NCI-H187 treated with DMSO at 0.1 percent for 48 hours (cell line): ENCODE results near the gene ADIPOR2.

Experiments used
- DNase-seq: peaks from one replicate; lab custom pipeline; 2025; lab: John Stamatoyannopoulos, UW

The ADIPOR2 gene, protein sequence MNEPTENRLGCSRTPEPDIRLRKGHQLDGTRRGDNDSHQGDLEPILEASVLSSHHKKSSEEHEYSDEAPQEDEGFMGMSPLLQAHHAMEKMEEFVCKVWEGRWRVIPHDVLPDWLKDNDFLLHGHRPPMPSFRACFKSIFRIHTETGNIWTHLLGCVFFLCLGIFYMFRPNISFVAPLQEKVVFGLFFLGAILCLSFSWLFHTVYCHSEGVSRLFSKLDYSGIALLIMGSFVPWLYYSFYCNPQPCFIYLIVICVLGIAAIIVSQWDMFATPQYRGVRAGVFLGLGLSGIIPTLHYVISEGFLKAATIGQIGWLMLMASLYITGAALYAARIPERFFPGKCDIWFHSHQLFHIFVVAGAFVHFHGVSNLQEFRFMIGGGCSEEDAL

DNA sequence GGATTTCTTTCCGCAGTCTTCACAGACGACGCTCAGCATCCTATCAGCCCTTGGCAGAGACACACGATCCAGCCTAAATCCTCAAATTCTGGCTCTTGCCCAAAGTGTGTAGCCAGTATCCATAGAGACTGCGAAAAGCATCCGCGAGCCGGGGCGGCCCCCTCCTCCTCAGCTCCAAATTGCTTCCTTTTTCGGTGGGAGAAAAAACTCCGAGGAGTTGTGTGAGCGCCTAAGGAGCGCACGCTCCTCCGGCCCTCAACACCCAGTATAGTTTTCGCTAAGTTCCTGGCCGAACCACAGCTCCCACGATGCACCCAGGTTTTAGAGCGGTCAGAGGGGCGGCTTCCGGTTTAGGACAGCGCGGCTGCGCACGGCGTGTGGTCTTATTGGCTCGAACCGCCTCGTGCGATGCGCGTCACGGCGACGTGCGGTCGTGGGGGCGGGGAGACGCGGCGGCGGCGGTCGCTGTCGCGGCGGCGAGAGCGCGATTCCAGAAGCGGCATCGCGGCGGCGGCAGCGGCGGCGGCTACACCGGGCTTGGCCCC is at the start of gene ADIPOR2:
Gene ADIPOR2 (plus strand): TSS at position 493 of the 545 bp plus-strand sequence. CDS start 63,274 bp downstream, outside the sequence.
- DNase-seq = peak; percentile 75

DNA sequence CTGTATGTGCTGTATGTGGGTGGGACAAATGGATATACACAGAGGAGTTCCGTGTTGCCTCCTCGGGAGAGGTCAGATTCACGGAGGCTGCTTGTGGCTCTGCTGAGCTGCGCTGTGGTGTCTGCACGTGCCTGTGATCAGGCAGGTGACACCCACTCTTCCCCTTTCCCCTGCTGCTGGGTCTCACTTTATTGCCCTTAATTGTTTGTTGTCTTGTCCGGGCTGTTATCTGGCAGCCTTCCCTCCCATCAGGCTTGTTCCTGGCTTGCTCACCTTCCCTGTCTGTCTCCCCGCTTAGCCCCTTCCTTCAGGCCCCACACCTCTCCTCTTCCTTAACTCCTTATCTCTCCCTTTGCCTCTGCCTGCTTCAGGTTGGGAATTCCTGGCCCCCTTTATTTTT is 48.4 kb upstream of the ADIPOR2 start:
- DNase-seq = no peak

DNA sequence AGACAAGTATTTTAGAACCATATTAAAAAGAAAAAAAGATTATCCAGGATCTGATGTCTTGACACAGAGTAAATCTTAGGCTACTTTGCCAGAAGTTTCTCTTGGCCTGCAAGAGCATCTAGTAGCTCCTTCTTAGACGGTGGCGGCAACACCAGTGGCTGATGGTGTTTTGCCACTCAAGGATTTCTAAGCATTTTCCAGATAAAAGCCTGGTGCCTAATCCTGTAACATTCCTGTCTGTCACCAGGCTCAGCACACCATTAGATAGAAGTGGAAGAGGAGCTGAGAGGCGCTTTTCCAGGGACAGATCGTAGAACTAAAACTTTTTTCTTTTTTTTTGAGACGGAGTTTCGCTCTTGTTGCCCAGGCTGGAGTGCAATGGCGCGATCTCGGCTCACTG is 47.8 kb upstream of the ADIPOR2 start:
- no peak for DNase-seq

DNA sequence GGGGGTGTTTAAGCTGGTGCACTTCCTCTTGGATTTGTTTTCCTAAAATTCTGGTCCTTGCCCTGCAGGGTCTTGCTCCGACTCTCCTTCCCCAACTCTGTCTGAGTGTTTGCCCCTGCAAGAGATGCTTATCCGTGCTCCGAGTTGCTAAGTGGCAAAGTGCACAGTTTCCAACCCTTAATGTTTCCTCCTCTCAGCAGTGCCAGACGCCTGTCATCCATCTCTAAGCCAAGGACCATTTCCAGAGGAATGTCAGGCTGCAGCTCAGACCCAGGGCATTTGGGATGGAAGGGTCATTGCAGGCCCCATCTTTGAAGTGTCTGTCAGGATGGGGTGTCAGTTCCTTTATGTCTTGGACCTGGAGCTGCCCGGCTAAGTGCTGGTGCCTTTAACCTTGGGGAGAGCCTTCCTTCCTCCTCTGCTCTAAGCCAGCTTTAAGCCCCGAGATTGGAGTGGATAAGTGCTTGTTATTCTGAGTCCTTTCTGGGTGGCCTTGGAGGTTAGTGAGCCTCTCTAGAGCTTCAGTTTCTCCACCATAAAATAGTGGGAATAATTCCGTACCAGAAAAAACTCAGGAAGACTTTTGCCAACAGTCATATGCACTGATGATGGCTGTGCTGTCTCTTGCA is 46.9 kb upstream of the ADIPOR2 start:
- no peak for DNase-seq

DNA sequence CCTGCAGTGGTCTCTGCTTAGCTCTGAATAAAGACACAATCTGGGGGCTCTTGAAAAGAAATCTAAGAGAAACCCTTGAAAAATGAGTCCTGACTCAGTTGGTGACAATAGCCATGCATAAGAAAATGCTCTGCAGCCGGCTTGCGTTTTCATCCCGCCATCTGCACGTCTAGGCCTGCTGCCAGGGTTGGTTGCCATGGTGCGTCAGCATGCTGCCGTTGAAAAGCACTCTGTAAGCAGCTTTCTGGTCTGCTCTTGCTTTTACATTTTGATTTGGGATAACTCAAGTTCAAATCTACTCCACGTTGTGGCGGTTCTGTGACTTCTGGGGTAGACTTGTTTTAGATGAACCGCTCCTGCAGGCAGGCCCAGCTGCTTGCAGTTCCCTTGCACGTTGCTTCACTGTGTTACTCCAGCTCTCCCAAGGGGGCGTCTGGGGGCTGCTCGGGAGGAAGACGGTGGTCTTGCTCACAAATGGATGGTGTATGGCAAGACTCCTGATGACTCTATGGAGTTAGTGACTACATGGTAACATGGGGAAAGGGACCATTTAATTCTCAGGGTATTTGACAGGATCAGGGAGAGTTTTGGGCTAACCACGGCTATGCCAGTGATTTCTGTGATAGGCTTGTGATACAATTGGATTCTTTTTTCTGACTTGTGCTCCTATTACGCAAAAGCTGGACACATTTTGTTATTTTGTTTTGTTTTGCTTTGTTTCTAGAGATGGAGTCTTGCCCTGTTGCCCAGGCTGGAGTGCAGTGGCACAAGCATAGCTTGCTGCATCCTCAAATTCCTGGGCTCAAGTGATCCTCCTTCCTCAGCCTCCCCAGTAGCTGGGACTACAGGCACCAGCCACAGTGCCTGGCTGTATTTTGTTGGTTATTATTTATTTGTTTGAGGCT is 46.1 kb upstream of the ADIPOR2 start:
- no peak for DNase-seq

DNA sequence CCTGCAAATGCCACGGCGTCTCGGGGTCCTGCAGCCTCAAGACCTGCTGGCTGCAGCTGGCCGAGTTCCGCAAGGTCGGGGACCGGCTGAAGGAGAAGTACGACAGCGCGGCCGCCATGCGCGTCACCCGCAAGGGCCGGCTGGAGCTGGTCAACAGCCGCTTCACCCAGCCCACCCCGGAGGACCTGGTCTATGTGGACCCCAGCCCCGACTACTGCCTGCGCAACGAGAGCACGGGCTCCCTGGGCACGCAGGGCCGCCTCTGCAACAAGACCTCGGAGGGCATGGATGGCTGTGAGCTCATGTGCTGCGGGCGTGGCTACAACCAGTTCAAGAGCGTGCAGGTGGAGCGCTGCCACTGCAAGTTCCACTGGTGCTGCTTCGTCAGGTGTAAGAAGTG is 45.1 kb upstream of the ADIPOR2 start:
- DNase-seq = no peak

DNA sequence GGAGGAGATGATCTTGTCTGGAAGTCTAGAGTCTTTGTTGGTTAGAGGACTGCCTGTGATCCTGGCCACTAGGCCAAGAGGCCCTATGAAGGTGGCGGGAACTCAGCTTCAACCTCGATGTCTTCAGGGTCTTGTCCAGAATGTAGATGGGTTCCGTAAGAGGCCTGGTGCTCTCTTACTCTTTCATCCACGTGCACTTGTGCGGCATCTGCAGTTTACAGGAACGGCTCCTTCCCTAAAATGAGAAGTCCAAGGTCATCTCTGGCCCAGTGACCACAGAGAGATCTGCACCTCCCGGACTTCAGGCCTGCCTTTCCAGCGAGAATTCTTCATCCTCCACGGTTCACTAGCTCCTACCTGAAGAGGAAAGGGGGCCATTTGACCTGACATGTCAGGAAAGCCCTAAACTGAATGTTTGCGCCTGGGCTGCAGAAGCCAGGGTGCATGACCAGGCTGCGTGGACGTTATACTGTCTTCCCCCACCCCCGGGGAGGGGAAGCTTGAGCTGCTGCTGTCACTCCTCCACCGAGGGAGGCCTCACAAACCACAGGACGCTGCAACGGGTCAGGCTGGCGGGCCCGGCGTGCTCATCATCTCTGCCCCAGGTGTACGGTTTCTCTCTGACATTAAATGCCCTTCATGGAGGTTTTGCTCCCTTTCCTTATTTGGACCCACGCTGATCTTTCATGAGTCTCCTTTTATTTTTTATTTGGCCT is 44.1 kb upstream of the ADIPOR2 start:
- DNase-seq = no peak

DNA sequence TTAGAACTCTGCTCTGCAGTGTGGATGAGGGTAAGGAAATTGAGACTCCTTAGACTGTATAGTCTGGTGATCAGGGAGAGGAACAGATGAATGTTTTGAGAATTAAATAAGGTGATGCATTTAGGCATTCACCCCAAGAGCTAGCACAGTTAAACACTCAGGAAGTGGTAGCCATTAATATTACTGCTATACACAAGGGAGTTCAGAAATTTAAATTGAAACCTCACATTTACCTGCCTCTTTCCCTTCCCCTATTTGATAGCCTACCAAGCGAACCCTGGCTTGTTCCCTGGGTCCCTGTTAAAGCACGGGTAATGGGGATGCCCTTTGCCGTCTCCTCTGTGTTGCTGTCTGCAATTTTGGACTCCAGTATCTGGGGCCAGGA is 43.6 kb upstream of the ADIPOR2 start:
- DNase-seq = no peak

DNA sequence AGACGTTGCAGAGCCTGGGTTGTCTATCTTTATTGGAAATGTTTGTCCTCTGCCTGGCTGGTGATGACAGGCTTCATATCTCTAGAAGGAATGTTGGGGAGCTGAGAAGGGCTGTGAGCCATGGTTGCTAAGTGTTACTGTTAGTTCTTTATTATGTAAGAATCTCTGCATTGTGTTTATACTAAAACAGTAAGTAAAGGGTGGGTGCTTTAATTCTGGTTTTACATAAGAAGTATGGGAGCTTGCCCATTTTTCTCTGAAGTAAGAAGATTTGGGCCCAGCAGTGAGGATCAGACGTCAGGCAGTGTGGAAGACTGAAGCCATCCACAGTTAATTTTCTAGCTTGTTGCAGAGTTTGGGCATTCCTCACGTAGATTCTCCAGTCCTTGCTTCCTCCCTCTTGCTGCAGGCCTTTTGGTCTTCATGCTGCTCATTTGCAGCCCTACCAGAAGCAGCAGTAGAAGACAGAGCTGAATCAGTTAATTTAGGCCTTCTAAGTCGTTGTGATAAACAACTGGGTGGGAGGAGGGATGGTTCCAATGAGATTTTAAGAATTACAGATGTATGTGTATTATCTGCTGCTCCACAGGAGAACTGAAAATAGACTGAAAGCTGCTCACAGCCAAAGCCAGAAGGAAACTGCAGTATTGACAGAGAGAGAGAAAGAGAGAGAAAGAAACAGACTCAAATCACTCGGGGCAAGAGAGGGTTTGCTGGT is 40.5 kb upstream of the ADIPOR2 start:
- no peak for DNase-seq

DNA sequence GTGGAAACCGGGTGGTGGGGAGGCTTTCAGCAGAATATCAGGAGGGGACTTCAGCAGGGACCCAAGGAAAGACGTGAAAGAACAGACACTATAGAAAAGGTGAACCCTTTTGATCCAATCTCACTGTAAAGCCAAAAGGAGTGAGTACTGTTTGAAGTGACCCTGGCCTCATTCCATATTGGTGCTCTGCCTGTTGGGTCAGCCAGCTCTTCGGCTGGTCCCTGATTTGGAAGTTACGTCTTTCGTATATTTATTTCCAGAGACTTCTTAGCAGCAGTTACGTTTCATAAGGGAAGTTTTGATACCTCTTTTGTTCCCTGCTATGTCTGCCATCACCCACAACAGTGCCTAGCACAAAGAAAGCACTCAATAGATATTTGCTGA is 39.9 kb upstream of the ADIPOR2 start:
- no peak for DNase-seq

DNA sequence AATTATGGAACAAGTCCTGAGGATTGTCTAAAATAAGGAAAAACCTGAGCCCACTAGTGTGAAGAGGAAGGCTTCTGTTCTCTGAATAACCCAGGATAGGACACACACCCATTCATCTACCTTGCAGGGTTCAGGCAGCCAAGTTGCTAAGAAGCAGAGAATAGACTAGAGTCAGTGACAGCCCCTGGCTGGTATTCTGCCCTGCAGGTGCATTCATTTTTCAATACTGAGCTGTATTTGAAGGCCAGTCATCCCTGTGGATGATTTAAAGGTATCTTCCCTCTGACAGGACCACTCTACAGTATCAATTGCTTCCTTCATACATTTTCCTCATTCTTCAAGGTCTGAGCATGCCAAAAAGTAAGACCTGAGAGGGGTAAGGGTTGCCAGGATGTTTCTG is 38.9 kb upstream of the ADIPOR2 start:
- no peak for DNase-seq

DNA sequence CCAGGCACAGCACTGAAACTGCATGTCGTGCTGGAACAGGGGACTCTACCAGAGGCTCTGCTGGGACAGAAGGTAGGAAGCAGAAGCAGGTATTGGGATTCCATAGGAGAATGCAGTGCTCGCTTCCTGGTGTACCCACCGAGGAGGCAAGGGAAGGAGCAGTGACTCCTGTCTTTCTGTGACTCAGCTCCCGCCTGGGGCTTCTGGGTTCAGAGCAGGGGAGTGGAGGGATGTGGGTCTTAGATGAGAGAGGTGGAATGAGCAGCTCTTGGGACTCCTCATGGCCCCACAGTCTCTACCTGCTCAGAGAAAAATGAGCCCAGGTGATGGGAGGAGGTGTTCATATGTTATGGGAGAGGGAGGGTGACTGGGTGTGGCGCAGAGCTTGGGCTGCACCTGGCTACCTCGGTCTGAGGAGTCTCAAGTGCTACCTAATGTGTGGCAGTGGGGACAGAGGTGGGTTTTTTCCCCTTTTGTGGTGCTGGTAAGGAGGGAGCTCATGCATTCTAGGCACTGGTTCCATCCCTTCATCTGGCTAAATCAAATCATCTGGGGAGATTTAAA is 35.6 kb upstream of the ADIPOR2 start:
- no peak for DNase-seq

DNA sequence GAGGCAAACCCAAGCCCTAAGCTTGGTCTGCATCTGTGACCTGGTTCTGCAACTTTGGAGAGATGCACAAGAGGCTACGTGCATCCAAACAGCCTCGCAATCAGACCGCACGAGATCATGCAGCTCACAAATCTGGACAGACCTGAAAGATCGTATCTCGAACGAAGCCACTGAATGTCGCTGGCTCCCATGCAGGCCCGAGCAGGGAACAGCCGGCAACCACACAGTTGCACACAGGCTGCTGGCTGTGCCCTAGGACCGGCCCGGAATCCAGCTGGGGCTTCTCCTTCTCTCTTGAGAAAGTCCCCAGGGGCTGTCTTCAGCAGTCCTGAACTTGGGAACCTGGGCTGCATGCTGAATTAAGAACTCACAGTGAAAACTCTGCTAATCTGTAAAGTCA is 34.0 kb upstream of the ADIPOR2 start:
- no peak for DNase-seq

DNA sequence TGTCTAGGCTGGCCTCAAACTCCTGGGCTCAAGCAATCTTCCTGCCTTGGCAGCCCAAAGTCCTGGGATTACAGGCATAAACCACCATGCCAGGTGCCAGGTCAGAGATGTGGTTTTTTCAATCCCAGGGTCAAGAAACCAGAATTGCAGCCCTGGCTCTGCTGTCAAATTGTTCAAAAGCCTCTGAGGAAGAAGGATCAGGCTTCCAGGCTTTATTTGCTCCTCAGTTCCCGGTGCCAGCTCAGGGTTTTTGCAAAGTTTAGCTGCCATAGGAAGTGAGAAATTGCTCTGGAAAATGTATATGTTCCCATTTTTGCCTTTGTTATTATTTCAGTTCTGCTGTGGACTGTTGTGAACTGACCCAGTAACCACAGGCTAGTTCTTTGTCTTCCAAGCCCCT is 33.2 kb upstream of the ADIPOR2 start:
- DNase-seq = no peak

DNA sequence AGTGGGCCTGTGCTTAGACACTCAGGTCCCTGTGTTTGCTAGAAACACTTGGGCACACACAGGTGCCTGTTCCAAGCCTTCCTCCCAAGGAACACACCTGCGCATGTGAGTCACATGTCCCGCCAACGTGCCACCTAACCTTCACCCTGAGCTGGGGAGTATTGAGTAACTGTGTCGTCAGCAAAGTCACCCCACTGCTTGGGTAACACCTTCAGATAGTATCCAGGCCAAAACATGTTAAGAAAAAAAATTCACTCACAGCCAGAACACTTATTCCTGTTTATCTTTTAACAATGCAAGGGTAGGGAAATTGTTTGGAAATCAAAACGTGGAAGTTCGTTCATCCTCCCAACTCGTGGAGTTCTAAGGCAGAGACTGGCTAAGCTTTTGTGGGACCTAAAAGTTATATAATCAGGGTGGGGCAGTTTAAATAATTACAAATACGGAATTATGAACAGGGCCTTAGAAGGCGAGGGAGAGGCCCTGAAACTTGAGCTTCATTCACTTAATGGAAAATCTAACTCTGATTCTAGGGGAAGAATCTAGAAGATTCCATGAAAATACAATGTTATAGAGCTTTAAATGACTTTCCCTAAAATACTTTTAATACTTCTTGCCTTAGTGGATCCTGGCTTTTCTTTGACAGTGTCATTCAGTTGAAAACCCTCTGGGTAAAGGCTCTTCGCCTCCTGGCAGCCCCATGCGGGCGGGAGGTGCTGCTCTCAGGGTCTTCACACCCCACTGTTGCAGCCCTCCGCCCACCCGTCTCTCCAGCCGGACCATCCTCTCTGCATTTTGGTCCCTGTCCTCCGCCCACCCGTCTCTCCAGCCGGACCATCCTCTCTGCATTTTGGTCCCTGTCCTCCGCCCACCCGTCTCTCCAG is 30.3 kb upstream of the ADIPOR2 start:
- DNase-seq = no peak

DNA sequence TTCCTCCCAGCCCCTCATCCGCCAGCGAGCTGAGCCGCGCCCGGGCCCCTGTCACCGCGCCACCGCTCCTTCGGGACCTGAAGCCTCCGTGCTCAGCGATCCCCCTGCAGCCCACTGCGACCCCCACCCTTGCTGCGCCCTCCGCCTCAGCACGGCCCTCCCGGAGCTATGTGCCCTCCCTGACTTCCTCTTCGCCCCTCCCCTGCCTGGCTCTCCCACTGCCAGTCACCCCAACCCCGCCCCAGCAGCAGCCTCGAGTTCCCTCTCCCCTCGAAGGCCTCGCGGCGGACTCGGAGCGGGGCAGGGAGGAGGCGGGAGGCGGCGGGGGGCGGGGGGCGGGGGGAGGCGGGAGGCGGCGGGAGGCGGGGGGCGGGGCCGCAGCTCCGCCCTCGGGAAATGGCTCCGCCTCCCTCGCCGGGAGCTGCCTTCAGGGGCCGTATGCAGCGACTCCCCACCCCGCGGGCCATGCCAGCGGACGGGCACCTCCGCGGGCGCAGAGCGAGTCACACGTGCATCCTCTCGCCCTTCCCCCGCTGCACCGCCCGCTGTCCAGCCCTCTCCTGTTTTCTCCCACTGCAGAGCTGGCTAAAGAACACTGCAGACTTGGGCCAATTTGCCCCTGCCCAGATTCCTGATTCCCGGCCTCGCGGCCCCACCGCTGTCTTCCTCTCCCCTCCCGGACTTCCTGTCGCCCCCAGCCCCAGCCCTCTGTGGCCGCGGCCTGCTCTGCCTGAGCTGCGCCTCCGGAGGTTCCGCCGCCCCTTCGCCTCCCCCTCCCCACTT is 29.1 kb upstream of the ADIPOR2 start:
- DNase-seq = no peak

DNA sequence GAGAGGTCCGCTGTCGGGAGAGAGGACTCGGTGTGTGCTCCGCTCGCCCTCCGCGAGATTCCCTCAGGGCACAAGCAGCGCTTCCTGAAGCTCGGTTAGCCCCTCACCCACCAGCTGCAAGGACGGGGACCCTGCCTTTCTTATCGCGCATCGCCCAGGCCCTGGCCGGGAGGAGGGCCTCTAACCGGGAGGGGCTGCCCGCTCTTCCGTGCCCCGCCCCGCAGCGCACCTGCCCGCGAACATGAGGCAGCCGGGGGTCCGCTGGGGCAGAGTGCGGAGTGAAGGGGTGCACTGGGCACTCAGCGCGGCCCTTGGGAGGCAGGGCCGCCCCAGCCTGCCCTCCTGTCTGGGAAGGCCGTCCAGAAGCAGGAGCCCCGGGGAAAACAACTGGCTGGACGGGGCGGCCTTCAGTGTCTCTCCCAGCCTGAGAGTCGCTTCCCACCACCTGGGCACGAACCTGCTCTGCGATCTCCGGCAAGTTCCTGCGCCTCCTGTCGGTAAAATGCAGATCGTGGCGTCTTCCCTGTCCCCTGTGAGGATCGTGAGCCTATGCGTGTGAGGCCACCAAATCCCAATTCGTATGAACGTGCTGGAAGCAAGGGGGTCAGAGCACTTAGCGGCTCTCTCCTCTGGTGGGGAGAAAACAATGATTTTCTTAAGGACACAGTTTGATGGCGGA is 28.0 kb upstream of the ADIPOR2 start:
- DNase-seq = no peak

DNA sequence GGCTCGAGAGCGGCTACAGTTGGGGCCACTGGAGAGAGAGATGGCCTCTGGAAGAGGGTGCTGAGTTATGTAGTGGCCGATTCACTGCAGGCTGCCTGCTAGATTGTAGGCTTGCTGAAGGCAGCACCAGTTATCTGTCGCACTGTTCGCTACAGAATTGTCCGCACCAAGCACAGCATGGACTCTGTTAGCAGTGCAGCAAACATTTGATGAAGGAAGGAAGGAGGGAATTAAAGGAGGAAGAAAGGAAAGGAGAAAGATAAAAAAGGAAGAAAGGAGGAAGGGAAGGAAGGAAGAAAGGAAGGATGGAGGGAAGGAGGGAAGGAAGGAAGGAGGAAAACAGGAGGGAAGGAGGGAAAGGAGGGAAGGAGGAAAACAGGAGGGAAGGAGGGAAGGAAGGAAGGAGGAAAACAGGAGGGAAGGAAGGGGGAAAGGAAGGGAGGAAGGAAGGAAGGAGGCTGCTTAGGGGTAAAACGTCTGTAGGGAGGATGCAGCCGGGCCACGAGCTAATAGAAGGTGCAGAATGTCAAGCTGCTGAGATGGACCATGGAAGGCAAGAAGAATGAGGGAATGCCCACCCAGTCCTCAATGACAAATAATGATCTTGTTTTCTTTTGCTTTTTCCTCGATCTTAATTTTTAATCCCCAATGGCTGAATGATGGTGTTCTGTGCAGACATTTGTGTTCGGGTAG is 27.3 kb upstream of the ADIPOR2 start:
- DNase-seq = no peak
